Activated T-cell treated with anti-CD3 and anti-CD28 coated beads, Interleukin-2, amount 50 U/mL, for 4 hours (primary cell): ENCODE results near the gene SHOC2. TPM values are rescaled to one million over a fixed set of nuclear protein-coding genes. Genes with fewer than 3 reads are reported as not detected.

Experiments used
- ATAC-seq, 2 donors: fragments of 200-7000 bp; cut with Tn5 transposase; one replicate each; pipeline ENCODE4 v1.10.0; 2021
- DNase-seq: peaks from one replicate; pipeline ENCODE4 v3.0.0-alpha.2; 2020
- H3K27me3 Mint-ChIP-seq: one replicate; pipeline ENCODE4 v1.8.0; 2021; ENCODE audit warnings: low read depth, mixed read lengths
- H3K36me3 Mint-ChIP-seq: one replicate; pipeline ENCODE4 v1.8.0; 2022; ENCODE audit warnings: mixed read lengths; ENCODE audit not compliant: insufficient read depth
- H3K4me1 Mint-ChIP-seq: one replicate; pipeline ENCODE4 v1.8.0; 2021; ENCODE audit warnings: low read depth, mixed read lengths
- H3K4me3 Mint-ChIP-seq: one replicate; pipeline ENCODE4 v1.8.0; 2021; ENCODE audit warnings: mild to moderate bottlenecking, moderate library complexity, mixed read lengths
- H3K9me3 Mint-ChIP-seq: one replicate; pipeline ENCODE4 v1.8.0; 2021; ENCODE audit warnings: mixed read lengths
- total RNA-seq, 3 donors: library from RNA; stranded (reverse); gene quantifications; one replicate each; pipeline ENCODE4 v1.2.1, GENCODE V29; 2021

SHOC2 gene
- total RNA-seq, 3 donors from 2014 or later = 33.0 to 43.3 (median 41.8) TPM

DNA sequence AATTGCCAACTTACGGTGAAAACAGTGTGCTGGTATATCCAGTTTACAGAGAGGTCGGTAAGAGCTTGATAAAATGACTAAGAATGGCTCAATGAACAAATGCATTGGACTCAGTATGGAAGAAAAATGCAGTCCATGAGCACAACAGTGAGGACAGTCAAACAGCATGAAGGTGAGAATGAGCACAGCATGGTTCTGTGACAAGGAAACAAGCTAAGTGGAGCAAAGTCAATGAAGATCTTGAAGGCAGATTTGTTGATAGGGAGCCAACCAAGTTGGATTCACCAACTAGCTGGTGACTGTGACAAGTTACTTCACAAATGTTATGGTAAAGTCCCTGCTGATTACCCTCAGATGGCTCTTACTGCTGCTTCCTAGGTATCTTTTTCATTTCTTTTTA, 75.9 kb downstream of the SHOC2 start:
- Mint-ChIP-seq H3K27me3 (no peaks in the 10 kb centered on the region), H3K4me3 (no peak overlapping the region), H3K9me3 (no peaks in the 10 kb centered on the region), H3K4me1 (peaks cover 34% of the 10 kb centered on the region), H3K36me3 (peaks cover 20% of the 10 kb centered on the region)
- ATAC-seq = no peak
- DNase-seq = no peak

DNA sequence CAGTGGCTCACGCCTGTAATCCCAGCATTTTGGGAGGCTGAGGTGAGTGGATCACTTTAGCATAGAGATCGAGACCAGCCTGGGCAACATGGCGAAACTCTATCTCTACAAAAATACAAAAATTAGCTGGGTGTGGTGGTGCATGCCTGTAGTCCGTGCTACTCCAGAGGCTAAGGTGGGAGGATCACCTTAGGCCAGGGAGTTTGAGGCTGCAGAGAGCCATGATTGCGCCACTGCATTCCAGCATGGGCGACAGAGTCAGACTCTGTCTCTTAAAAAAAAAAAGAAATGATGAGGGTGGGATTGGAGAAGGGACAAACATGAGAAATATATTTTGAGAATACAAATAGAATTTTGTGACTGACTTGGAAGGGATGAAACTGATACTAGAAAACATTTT, 76.9 kb downstream of the SHOC2 start:
- no peaks in the 10 kb centered on the region for H3K9me3 Mint-ChIP-seq
- DNase-seq = no peak
- no peak overlapping the region for H3K4me3 Mint-ChIP-seq
- H3K27me3 Mint-ChIP-seq = no peaks in the 10 kb centered on the region
- H3K4me1 Mint-ChIP-seq = peaks cover 28% of the 10 kb centered on the region
- ATAC-seq = no peak
- peaks cover 17% of the 10 kb centered on the region for H3K36me3 Mint-ChIP-seq

DNA sequence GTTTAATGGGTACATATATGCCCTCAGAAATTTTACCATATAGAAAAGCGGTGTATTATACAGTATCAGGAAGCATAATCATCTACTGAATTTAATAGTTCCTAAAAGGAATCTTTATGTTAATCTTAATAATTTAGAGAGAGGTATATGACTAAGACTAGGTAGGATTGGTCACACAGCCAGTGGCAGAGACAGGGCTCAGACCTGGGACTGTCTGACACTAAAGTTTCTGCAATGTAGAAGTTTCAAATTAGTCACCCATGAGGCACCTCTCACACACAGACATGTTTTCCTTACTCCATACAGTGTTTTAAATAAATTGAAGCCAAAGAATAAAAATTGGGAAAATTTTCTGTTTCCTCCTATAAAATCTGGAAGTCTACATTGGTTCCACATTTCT, 84.6 kb downstream of the SHOC2 start:
- Mint-ChIP-seq H3K4me3 (no peak overlapping the region), H3K27me3 (no peaks in the 10 kb centered on the region), H3K36me3 (peaks cover 17% of the 10 kb centered on the region), H3K4me1 (no peaks in the 10 kb centered on the region), H3K9me3 (no peaks in the 10 kb centered on the region)
- no peak for DNase-seq
- ATAC-seq = peak in 1 of 2 donors; percentile 38

DNA sequence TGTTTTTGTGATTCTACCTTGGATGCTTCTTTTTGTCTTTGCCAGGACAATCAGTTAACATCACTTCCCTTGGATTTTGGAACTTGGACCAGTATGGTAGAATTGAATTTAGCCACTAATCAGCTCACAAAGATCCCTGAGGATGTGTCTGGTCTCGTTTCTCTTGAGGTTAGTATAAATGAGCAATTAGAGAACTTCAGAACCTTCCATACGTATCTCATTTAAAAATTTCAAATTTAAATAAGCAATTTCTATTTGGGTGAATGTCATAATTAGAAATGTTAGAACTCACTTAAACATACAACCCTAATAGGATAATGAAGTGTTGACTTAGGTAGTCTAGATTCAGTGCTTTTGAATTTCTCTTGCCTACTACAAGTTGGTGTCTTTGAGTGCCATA, 88.1 kb downstream of the SHOC2 start:
- H3K9me3 Mint-ChIP-seq = no peaks in the 10 kb centered on the region
- DNase-seq (no peak), ATAC-seq (no peak)
- H3K4me3 Mint-ChIP-seq = no peak overlapping the region
- peaks cover 15% of the 10 kb centered on the region for H3K36me3 Mint-ChIP-seq
- no peaks in the 10 kb centered on the region for H3K27me3 Mint-ChIP-seq
- H3K4me1 Mint-ChIP-seq = no peaks in the 10 kb centered on the region

DNA sequence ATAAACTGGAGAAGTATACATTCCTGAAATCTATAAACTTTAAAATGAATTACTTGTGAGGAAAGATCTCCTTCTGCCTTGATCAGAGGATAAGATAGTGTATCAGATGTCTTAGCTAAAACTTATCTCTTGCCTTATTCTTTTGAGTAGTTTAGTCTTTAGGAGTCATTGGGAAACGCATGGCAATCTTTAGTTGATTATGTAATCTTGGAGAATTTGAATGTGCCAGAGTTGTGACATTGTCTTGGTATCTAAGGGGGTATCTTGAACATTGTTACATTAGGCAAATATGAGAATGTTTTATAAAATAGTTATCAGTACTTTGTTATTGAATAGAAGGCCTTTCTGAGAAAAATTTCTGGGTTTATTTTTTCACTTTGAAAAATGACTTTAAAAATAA, 95.8 kb downstream of the SHOC2 start:
- no peaks in the 10 kb centered on the region for H3K9me3 Mint-ChIP-seq
- H3K36me3 Mint-ChIP-seq = peaks cover 38% of the 10 kb centered on the region
- H3K4me1 Mint-ChIP-seq = peaks cover 8% of the 10 kb centered on the region
- H3K27me3 Mint-ChIP-seq = no peaks in the 10 kb centered on the region
- DNase-seq (no peak), ATAC-seq (no peak)
- no peak overlapping the region for H3K4me3 Mint-ChIP-seq

DNA sequence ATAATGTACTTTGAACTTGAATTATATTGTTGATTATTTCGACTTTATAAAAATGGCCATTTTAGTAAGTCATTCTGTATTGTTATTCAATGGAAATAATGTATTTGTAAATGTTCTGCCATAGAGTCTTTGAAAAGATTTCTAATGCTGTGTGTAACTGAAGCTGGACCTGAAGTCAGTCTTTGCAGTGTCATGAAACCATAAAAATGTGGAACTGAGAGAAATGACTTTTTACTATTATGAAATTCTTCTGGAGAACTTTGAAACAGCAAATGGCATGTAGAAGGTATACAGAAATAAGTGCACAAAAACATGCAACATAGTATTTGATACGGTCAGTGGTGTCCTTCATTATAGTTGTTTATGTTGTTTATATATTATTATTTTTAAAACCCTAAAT, 97.7 kb downstream of the SHOC2 start:
- DNase-seq (no peak), ATAC-seq (no peak)
- H3K4me1 Mint-ChIP-seq = peaks cover 8% of the 10 kb centered on the region
- peaks cover 53% of the 10 kb centered on the region for H3K36me3 Mint-ChIP-seq
- peaks cover 8% of the 10 kb centered on the region for H3K9me3 Mint-ChIP-seq
- no peaks in the 10 kb centered on the region for H3K27me3 Mint-ChIP-seq
- no peak overlapping the region for H3K4me3 Mint-ChIP-seq

DNA sequence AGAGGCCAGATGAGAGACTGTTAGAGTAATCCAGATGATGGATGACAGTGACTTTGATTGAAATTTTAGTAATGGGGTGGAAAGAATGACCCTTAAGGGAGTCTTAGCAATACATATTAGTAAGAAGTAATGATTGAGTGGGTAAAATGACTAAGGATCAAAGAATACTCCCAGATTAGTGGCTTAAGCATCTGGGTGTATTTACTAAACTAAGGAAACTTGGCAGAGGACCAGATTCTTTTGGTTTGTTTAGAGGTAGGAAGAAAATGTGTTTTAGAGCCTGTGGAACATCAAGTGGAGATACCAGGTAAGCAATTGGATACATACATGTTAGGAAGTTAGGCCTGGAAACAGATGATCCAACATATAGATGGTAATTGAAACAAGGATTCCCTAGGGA, 98.6 kb downstream of the SHOC2 start:
- no peak for ATAC-seq
- H3K4me1 Mint-ChIP-seq = peaks cover 8% of the 10 kb centered on the region
- no peaks in the 10 kb centered on the region for H3K27me3 Mint-ChIP-seq

DNA sequence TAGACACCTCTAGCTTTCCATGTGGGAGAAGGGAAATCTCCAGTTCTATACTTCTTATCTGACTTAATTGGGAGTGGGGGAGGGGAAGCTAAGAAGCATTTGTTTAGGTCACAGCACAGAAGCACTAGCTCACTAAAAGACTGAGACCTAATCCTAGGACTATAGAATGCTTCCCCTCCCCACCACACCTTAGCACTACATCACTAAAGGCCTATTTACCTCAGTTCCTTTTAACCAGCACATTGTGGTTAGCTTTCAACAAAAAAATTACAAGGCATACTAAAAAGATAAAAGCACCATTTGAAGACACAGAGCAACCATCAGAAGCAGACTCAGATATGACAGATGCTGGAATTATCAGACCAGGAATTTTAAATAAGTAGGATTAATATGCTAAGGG, 103.7 kb downstream of the SHOC2 start:
- DNase-seq (no peak), ATAC-seq (no peak)
- Mint-ChIP-seq H3K4me3 (no peak overlapping the region), H3K36me3 (peaks cover 45% of the 10 kb centered on the region), H3K9me3 (peaks cover 34% of the 10 kb centered on the region), H3K4me1 (peaks cover 3% of the 10 kb centered on the region), H3K27me3 (no peaks in the 10 kb centered on the region)

More for the DNA sequence above, 98.6 kb downstream of the SHOC2 start:
- no peak for DNase-seq
- peaks cover 56% of the 10 kb centered on the region for H3K36me3 Mint-ChIP-seq
- H3K9me3 Mint-ChIP-seq = peaks cover 14% of the 10 kb centered on the region
- no peak overlapping the region for H3K4me3 Mint-ChIP-seq

DNA sequence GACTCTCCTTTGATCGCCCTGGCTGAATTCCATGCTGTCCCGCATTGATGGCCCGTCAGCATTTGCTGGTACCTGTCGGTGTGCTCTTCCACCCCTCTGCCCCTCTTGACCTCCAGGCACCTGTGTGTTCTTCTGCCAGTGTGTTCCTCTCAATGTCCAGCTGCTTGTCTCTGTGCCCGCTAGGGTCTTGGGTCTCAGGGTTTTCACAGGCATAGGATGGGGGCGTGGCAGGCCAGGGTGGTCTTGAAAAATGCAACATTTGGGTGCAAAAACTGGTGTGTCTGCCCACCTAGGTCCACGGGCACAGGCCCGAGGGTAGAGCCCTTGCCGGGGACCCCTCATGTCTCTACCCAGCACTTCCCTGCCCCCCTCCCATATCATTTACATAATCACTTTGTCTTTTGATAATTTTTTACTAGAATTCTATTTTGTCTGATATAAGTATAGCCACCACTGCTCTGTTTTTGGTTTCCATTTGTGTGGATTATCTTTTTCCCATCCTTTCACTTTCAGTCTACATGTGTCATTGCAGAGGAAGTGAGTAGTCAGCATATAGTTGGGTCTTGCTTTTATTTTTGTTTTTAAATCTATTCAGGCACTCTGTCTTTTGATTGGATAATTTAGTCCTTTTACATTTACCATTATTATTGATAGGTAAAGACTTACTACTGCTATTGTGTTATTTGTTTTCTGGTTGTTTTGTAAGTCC, 110.8 kb downstream of the SHOC2 start:
- ATAC-seq = peak; percentile 56 to 87
- Mint-ChIP-seq H3K27me3 (no peaks in the 10 kb centered on the region), H3K9me3 (peaks cover 34% of the 10 kb centered on the region), H3K4me3 (no peak overlapping the region), H3K4me1 (peaks cover 6% of the 10 kb centered on the region), H3K36me3 (peaks cover 22% of the 10 kb centered on the region)
- DNase-seq = no peak

DNA sequence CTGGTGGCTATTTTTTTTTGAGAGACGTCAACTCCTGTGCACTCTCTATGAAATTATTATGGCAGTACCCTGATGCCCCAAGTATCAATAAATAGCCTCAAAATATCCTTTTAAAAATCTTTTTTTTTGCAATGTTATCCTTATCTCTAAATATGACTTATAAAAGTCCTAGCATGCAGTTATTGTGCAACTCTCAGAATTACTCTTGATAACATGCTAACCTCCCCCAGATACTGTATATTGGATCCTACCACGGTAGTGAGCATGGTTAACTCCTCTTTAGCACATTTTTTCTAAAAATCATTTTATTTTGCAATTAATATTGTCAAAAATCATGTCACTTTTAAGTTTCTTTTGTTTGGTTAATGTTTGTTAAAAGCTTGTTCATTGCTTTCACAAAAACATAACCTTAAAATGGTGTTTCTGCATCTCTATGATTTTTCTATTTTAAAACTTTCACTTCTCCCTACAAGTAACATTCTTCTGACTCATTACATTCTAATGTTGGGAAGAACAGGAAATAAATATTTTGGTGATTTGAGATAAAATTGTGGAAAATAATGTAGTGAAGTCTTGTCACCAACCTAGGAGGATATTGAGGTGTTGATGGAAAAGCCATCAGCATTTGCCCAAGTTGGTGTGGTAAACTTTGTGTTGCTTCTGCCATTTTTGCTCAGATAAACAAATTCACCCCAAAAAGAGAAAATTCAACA, 115.3 kb downstream of the SHOC2 start:
- peaks cover 3% of the 10 kb centered on the region for H3K27me3 Mint-ChIP-seq
- H3K4me1 Mint-ChIP-seq = peaks cover 6% of the 10 kb centered on the region
- H3K9me3 Mint-ChIP-seq = peaks cover 18% of the 10 kb centered on the region
- H3K36me3 Mint-ChIP-seq = peaks cover 8% of the 10 kb centered on the region
- DNase-seq (no peak), ATAC-seq (no peak)
- no peak overlapping the region for H3K4me3 Mint-ChIP-seq

DNA sequence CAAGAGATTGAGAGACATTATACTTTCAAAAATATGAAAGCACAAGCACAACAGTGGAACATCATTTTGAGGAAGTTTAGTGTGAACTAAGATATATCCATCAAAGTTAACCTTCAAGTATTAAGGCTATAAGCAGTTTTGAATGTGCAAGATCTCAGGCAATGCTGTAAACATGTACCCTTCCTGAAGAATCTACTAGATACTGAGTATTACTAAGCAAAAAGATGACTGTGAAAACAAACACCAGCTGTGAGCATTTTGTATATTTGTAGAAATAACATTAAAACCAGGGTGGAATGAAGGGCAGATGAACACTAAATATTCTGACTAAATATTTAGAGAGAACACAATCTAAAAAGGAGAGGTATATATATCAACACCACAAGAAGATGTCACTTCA, 116.1 kb downstream of the SHOC2 start:
- Mint-ChIP-seq H3K27me3 (peaks cover 5% of the 10 kb centered on the region), H3K4me1 (no peaks in the 10 kb centered on the region), H3K4me3 (no peak overlapping the region), H3K36me3 (peaks cover 6% of the 10 kb centered on the region), H3K9me3 (peaks cover 22% of the 10 kb centered on the region)
- DNase-seq (no peak), ATAC-seq (no peak)

DNA sequence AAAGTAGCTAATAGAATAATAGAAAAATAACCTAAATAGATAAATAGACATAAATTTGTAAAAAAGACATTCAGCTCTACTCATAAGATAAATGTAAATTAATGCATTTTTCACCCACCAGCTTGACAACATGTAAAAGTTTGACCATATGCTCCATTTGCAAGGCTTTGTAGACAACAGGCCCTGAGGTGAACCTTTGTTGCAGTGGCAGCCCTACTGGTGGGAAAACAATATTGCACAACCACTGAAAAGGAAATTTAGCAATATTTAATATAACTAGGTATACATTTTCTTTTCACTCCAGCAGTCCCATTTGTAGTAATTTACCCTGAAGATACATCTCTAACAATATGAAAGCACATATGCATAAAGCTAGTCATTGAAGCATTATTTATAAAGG, 118.5 kb downstream of the SHOC2 start:
- Mint-ChIP-seq H3K9me3 (peaks cover 32% of the 10 kb centered on the region), H3K36me3 (no peaks in the 10 kb centered on the region), H3K4me1 (no peaks in the 10 kb centered on the region), H3K27me3 (peaks cover 7% of the 10 kb centered on the region), H3K4me3 (no peak overlapping the region)
- ATAC-seq (no peak), DNase-seq (no peak)

DNA sequence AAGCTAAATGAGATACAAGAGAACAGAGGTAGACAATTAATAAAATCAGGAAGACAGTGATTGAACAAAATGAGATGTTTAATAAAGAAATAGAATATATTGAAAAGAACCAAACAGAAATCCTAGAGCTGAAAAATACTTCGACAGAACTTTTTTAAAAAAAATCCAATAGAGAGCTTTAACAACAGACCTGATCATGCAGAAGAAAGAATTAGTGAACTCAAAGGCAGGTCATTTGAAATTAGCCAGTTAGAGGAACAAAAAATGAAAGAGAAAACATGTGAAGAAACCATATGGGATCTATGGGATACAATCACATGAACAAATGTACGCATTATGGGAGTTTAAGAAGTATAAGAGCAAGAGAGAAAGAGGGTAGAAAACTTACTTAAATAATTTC, 120.1 kb downstream of the SHOC2 start:
- Mint-ChIP-seq H3K36me3 (no peaks in the 10 kb centered on the region), H3K4me3 (no peak overlapping the region), H3K27me3 (peaks cover 7% of the 10 kb centered on the region), H3K9me3 (peaks cover 30% of the 10 kb centered on the region), H3K4me1 (no peaks in the 10 kb centered on the region)
- DNase-seq = no peak
- no peak for ATAC-seq

DNA sequence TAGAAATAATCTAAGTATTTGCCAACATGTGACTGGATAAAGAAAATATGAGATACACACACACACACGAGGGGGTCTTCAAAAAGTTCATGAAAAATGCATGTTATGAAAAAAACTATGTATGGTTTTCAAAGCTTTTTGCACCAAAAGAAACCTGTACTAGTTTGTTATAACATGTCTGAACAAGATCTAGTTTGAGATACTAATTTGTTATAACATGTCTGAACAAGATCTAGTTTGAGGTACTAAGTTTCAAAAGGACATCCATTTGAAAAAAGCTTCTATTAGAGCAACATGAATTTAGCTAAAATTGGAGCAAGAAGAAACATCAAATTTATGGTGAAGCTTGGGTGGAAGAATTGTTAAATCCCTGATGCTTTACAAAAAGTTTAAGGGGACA, 137.6 kb downstream of the SHOC2 start:
- H3K27me3 Mint-ChIP-seq = peaks cover 33% of the 10 kb centered on the region
- no peaks in the 10 kb centered on the region for H3K4me1 Mint-ChIP-seq
- H3K4me3 Mint-ChIP-seq = no peak overlapping the region
- ATAC-seq (no peak), DNase-seq (no peak)
- H3K9me3 Mint-ChIP-seq = peaks cover 24% of the 10 kb centered on the region
- peaks cover 2% of the 10 kb centered on the region for H3K36me3 Mint-ChIP-seq
